Panc1 (cell line): Measurements from ENCODE around the gene SLC6A7.

Source experiments
- CTCF ChIP-seq: fragments of 450-650 bp; IDR thresholded peaks from 2 replicates; pipeline ENCODE4 v1.5.1; 2017; ENCODE audit warnings: mild to moderate bottlenecking
- REST ChIP-seq, 2 experiments: IDR thresholded peaks; 2 replicates each; pipeline ENCODE4 v1.6.1; 2011 to 2012; ENCODE audit warnings: low read depth in 2 of 2, control low read depth in 1 of 2, low read length in 1 of 2, mild to moderate bottlenecking in 1 of 2, moderate library complexity in 1 of 2; ENCODE audit not compliant: insufficient read depth in 1 of 2

GRCh38 chr5:150179019-150179620 lies 10.7 kb upstream of the SLC6A7 start:
- no peak for TF ChIP-seq CTCF
- no peak for TF ChIP-seq REST (IDR thresholded peaks at IDR 0.05; ENCODE audit: insufficient read depth in 1 of 2, low read depth in 2 of 2, low read length in 1 of 2)
